Astrocyte of the spinal cord (primary cell): ENCODE data around the gene TESK2.

Experiments used
- DNase-seq: peaks from one replicate; pipeline ENCODE4 v3.0.0; 2011; ENCODE audit warnings: low read depth, low spot score
- H3K4me3 ChIP-seq: 2 replicates; pipeline ENCODE4 v1.5.1; 2011; ENCODE audit warnings: low read depth, mild to moderate bottlenecking, low read length, moderate library complexity
- in situ Hi-C: cut with HindIII; loops from 2 replicates; pipeline ENCODE4 v1.10.0; 2017; ENCODE audit warnings: low sequenced_read_pairs
- TF ChIP-seq, protein P1 (sequence below): IDR thresholded peaks from 2 replicates; pipeline ENCODE4 v1.5.1; 2012; ENCODE audit warnings: low read depth, mild to moderate bottlenecking, low read length, inconsistent platforms

Gene TESK2

DNA sequence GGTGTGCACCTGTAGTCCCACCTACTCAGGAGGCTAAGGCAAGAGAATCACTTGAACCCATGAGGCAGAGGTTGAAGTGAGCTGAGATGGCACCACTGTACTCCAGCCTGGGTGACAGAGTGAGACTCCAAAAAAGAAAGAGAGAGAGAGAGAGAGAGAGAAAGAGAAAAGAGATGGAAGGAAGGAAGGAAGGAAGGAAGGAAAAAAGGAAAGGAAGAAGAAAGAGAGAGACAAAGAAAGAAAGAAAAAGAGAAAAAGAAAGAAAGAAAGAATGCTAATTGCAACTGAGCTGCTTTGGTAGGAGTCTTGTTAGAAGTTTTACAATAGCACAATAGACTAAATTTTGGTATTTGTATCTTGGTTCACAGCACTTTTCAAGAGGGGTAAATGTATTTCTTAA lies 25.7 kb downstream of the TESK2 start:
- in situ Hi-C loops: no loop called here
- TF ChIP-seq, protein P1, sequence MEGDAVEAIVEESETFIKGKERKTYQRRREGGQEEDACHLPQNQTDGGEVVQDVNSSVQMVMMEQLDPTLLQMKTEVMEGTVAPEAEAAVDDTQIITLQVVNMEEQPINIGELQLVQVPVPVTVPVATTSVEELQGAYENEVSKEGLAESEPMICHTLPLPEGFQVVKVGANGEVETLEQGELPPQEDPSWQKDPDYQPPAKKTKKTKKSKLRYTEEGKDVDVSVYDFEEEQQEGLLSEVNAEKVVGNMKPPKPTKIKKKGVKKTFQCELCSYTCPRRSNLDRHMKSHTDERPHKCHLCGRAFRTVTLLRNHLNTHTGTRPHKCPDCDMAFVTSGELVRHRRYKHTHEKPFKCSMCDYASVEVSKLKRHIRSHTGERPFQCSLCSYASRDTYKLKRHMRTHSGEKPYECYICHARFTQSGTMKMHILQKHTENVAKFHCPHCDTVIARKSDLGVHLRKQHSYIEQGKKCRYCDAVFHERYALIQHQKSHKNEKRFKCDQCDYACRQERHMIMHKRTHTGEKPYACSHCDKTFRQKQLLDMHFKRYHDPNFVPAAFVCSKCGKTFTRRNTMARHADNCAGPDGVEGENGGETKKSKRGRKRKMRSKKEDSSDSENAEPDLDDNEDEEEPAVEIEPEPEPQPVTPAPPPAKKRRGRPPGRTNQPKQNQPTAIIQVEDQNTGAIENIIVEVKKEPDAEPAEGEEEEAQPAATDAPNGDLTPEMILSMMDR: no peak
- DNase-seq: no peak
- no peak overlapping the region for H3K4me3 ChIP-seq

DNA sequence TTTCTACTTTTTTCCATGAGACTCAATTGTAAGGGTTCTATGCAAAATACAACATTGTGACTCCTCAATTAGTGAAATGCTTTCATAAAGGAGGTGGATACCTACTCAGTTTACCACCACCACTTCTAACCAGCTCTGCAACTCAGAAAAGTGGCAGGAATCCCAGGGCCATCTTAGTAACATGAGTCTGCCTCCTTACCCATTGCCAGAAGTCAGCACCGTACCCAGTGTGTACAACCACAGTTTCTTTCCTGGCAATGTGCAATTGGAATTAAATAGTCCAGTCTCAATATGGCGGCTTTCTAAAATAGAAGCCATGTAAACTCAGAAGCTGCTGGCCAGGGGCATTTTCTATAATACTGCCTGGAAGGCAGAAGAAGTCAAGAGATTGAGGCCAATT lies 32.1 kb downstream of the TESK2 start:
- TF ChIP-seq, protein P1: no peak
- no peak for DNase-seq
- no peak overlapping the region for H3K4me3 ChIP-seq
- in situ Hi-C loops: no loop called here

DNA sequence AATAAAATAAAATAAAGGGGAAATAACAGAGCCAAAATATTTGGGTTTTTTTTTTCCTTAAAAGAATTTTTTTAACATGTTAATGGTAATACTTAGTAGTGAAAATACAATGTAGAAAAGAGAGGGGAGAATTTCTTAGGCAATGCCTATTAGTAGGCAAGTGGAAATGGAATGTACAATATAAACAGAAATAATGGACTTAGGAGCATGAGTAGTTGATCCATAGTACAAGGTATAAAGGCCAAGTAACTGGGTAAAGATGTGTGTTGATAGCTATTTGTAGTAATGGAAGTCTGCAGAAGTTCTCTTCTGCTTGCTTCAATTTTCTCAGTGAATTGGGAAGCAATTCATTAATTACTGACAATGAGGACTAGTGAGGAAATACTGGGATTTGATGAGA lies 34.4 kb downstream of the TESK2 start:
- no peak overlapping the region for H3K4me3 ChIP-seq
- no peak for DNase-seq
- in situ Hi-C loops: no loop called here
- TF ChIP-seq, protein P1: no peak

DNA sequence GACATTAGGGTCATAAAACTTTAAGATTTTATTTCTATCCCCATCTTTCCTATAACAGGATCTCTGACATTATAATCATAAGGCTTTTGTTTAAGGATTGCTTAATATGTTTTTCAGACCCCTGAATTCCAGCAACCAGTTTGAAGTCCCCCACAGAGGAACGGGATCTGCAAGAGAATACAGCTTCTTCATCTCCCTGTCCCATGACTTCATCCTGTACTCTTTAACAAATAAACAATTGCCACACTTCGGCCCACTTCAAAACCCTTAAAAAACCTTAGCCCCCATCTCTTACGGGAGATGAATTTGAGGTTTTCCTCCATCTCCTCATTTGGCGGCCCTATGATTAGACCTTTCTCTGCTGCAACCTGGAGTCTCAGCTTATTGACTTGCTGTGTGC lies 35.8 kb downstream of the TESK2 start:
- no peak for DNase-seq
- TF ChIP-seq, protein P1: no peak
- in situ Hi-C loops: no loop called here
- no peak overlapping the region for H3K4me3 ChIP-seq

DNA sequence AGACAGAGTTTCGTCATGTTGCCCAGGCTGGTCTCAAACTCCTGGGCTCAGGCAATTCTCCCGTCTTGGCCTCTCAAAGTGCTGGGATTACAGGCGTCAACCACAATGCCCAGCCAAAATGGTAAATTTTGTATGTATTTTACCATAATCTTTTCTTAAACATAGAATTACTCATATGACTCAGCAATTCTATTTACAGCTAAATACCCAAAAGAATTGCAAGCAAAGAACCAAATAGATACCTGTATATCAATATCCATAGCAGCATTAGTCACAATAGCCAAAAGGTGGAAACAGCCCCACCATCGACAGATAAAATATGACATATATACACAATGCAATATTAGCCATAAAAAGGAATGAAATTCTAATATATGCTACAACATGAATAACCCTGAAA lies 36.5 kb downstream of the TESK2 start:
- in situ Hi-C loops: no loop called here
- TF ChIP-seq, protein P1: no peak
- no peak for DNase-seq
- H3K4me3 ChIP-seq: no peak overlapping the region

DNA sequence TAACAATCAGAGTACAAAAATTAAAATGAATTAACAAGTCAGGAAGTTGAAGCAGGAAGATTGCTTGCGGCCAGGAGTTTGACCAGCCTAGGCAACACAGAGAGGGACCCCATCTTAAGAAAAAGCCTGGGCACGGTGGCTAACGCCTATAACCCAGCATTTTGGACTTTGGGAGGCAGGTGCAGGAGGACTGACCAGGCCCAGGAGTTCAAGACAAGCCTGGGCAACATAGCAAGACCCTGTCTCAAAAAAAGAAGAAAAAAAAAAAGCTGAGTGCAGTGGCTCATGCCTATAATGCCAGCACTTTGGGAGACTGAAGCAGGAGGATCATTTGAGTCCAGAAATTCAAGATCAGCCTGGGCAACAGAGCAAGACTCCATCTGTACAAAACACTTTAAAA lies 38.5 kb downstream of the TESK2 start:
- in situ Hi-C loops: no loop called here
- no peak for DNase-seq
- no peak overlapping the region for H3K4me3 ChIP-seq
- TF ChIP-seq, protein P1: no peak

DNA sequence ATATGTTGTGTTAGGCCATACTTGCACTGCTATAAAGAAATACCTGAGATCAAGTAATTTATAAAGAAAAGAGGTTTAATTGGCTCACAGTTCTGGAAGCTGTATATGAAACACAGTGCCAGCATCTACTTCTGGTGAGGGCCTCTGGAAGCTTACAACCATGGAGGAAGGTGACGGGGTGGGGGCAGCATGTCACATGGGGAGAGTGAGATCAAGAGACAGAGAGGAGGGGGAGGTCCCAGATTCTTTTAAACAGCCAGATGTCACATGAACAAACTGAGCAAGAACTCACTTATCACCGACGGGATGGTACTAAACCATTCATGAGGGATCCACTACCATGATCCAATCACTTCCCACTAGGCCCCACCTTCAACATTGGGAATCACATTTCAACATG lies 42.6 kb downstream of the TESK2 start:
- no peak for DNase-seq
- TF ChIP-seq, protein P1: no peak
- in situ Hi-C loops: no loop called here
- no peak overlapping the region for H3K4me3 ChIP-seq
